GM18951 (cell line): ENCODE data around the gene CCDC33.

Experiments
- POLR2A ChIP-seq: IDR thresholded peaks from 4 replicates; pipeline ENCODE4 v1.6.1; 2011; ENCODE audit warnings: mild to moderate bottlenecking; ENCODE audit not compliant: insufficient read length, insufficient read depth; ENCODE audit errors: extremely low read depth
- in situ Hi-C: fragments of 300-500 bp; cut with MboI; formaldehyde crosslinking; loops from one replicate; pipeline ENCODE4 v1.12.0; 2022; ENCODE audit warnings: low sequenced_read_pairs, mixed read lengths, inconsistent platforms; ENCODE audit not compliant: unreplicated experiment

CCDC33 gene

DNA sequence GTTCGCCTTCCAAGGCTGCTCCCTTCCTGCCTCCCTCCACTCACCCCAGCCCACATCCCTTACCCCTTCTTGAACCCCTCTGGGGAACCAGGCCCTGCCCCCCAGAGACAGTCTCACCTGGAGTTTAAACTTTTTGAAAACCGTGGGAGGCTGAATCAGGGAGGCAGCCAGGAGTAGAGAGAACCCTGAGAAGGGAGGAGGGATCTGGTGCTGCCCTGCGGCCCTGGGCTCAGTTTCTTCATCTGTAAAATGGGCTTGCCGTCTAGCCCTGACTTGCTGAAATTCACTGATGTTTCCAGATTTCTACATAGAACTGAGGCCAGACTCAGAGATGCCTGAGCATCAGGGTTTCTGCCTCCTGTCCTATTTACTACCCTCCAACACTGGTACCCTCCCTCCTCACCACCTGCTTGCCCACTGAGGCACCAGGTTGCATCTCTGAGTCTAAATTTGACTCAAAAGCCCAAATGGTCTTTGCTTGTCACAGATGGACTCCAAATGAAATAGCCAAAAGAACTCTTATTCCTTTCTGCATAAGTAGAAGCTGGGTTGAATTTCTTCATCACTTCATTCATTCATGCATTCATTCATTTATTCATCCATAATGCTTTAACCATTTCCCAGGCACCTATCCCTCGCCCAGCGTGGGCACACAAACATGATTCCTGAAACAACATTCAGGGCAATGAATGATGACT, 21.7 kb upstream of the CCDC33 start:
- in situ Hi-C loops = no loop called here
- TF ChIP-seq POLR2A = no peak

DNA sequence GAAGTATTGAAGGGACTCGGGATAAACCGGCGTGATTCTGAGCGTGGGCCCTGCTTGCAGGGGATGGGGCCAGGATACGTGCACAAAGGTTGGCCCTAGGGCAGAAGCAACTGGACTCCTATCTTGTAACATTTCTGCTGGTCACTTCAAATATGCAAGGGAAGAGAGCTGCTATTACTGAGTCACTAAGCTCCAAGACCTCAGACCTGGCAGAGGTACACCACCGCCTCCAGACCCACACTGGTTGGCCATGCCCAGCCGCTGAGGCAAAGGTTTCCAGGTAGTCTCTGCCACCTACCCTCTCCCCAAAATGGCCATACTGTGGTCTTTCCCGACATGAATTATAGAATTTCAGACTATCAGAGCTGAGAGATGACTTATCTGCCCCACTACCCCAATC, 20.2 kb upstream of the CCDC33 start:
- in situ Hi-C loops = no loop called here
- no peak for TF ChIP-seq POLR2A

DNA sequence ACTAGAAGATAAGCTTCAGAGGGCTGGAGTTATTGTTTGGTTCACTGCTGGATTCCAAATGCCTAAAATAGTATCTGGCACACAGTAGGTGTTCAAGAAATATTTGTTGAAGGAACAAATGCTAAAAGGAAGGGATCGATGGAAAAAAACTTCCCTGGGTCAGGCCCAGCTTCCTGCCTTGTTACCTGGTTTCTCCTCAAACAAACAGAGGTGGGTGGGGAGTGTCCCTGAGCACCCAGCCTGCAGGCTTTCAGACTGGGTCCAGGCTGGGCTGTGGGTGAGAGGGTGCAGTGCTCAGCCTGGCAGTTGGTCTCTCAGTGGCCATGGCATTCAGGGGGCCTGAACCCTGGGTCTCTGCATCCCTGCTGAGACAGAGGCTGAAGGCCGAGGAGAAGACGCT, 19.2 kb upstream of the CCDC33 start:
- TF ChIP-seq POLR2A = no peak
- in situ Hi-C loops = no loop called here

DNA sequence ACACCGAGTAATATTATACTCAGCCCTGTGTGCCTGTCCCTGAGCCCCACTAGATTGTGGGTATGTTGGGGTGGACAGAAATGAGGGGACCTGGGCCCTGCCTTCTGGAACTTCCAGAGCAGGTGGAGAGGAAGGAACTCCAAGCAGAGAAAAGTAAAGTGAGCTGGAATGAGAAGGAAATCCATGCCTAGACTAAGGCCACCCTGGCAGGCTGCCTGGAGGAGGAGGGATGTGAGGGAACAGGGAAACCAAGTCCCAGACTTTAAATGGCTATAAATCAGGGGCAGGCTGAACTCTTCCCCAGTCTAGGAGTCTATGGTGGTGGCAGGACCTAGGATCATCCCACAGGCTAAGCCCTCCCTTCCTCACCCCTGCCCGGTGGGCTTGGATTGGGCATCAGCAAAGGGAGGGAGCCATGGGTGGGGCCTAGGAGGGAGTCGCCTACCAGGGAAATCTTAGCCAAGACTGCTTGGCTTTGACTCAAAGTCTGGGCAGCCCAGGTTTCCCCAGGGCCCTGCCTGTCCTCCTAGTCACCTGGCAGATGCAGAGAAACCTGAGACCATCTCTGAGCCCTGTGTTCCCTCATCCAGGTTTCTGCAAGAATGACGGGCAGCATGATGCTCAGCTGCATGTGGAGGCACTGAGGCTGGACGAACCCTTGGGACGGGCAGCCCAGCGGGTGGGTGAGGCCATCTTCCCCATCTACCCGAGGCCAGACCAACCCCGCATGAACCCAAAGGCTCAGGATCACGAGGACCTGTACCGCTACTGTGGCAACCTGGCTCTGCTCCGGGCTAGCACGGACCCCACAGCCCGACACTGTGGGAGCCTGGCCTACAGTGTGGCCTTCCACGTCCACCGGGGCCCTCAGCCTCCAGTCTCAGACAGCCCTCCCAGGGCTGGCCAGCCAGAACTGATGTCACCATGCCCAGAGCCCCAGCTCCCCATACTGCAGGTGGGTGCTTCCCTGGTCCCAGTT, 17.9 kb upstream of the CCDC33 start:
- in situ Hi-C loops = no loop called here
- no peak for TF ChIP-seq POLR2A

DNA sequence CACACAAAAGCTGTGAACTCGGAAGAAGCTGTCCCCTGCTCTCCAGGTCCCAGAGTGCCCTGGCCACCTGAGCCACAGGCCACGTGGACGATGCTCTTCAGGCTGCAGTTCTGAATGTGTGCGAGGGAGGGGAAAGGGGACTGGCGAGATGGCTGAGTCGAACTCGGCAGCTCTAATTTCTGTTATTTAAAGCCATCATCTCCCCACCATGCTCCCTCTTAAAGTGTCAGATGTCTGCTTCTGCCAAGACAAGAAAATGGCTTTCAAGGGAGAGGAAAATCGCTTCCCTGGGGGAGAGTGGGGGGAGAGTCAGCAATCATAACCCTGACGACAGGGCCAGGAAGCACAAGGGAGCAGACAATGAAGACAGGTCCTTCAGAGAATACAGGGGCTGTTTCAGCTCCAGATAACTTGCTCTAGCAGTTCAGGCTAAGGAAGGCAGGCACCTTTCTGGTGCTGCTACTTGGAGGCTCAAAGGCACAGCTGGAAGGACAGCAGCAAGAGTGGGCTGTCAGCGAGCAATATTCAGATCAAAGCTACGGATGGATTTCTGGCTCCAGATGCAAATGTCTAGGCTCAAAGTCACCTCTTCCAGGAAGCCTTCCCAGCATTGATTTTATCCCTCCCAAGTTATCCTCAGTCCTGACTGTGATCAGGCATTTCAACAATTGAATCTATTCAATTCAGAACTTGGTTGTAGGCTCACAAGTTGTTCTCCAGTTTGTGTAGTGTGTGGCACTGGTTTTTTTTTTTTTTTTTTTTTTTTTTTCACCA, 15.5 kb upstream of the CCDC33 start:
- in situ Hi-C loops = no loop called here
- TF ChIP-seq POLR2A = no peak

DNA sequence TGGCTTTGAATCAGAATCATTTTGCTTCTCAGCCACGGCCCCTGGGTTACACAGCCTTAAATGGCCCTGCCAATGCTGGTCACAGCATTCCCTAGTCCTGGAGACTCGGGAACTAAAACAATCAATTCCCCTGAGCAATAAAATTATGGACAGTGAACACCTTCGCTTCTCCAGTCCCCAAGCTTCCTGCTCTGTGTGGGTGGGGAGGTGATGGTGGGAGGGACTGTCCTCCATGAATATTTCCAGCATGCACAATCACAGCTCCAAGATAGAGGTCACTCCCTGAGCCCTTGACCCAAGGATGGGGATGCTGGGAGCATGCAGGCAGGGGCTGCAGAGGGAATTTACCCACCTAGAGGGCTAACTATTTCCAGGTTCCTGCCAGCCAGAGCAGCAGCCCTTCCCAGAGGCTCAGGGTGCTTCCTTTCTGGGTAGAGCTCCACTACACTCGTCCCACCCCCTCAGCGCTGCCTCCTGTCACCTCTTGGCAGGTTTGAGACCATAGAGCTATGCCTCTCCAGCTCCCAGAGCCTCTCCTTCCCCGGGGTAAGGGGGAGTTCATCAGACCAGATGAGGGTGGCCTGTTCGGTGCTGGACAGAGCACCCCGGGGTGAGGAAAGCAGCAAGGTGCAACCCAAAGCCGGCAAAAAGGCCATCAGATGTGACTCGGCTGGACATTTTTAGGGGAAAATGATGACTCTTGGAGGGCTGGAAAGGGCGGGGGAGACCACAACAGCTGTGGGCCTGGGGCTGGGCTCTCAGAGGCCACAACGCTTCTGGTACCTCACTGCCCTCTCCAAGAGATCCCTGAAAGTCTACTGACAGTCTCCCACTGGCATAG, 14.5 kb upstream of the CCDC33 start:
- in situ Hi-C loops = no loop called here
- TF ChIP-seq POLR2A = no peak

DNA sequence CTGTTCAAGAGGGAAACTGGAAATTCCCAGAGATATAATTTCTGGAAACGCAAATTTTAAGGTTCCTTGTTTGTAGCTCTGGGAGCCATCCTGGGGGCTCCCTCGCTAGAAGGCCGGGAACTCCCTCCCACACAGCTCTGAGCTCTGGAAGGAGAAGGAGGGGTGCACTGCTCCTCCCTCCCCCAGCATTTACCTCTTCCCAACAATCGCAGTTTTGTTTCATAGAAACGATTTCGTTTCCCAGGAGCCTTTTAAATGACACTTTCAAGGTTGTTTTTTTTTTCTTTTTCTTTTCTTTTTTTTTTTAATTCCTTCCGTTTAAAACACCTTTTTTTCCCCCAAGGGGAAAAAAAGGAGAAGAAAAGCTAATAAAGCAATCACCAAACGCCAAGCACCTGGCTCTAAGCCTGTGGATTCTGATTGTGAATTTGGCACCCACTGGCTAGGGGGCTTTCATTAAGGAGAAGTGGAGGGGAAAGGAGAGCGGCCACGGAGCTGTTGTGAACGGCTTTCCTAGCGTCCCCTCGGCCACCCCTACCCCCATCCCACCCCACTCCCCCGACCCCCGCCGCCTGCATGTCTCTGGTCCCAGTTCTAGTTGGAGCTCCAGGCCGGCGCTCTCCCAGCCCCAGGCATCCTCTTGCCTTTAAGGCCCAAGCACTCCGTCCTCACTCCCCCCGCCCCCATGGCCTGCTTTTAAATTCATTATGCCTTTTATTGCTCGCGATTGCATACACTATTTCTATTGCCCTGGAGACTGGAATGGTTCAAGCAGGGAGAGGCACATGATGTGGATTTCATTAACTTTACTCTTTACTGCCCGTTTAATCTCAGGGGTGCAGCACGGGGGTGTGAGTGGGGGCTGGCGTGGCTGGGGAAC, 13.6 kb upstream of the CCDC33 start:
- in situ Hi-C loops = no loop called here

DNA sequence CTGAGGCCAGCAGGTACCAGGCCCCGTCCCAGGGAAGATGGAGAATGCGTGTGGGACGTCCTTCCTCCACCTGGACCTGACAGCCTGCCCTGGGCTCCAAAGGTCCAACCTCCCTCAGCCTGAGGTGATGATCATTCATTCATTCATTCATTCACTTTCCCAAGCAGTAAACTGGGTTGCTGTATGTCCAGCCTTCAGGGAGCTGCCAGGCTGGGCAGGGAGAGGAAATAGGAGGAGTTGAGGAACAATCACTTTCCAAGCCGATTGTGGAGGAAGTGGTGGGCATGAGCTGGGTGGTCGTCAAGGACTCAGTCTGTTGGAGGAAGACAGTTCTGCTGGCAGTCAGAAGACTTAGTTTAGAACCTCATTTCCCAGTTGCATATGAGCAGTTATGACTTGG, 10.2 kb upstream of the CCDC33 start:
- in situ Hi-C loops = no loop called here
- no peak for TF ChIP-seq POLR2A

More for the DNA sequence above, 13.6 kb upstream of the CCDC33 start:
- no peak for TF ChIP-seq POLR2A

DNA sequence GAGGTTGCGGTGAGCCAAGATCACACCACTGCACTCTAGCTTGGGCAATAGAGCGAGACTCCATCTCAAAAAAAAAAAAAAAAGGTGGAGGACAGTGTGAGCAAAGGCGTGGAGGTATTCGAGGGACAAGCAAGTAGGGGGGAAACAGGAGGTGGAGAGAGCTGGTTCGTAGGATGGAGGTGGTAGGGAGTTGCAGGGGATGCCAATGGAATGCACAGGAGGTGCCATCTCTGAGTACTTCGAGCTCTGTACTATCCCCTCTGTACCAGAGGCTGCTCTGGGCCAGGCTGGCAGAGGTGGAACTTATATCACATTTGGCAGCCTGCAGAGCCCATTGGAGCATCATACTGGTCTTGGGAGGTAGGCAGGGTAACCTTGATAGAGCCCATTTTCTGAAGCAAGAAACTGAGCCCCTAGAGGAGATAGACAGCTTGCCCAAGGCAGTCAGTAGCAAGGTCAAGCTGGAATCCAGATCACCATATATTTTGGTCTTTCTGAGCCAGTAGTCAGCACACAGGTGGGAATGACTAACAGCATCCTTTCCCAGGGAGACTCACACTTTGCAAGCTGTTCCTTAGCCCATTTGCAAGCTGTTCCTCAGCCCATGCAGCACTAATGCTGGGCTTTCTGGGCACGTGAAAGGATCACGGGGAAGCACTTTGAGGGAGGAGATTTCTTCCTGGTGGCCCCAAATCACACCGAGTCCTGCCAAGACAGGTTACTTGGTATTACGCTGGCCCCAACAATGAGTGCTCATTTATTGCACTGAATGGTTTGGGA, 9.2 kb upstream of the CCDC33 start:
- TF ChIP-seq POLR2A = no peak

DNA sequence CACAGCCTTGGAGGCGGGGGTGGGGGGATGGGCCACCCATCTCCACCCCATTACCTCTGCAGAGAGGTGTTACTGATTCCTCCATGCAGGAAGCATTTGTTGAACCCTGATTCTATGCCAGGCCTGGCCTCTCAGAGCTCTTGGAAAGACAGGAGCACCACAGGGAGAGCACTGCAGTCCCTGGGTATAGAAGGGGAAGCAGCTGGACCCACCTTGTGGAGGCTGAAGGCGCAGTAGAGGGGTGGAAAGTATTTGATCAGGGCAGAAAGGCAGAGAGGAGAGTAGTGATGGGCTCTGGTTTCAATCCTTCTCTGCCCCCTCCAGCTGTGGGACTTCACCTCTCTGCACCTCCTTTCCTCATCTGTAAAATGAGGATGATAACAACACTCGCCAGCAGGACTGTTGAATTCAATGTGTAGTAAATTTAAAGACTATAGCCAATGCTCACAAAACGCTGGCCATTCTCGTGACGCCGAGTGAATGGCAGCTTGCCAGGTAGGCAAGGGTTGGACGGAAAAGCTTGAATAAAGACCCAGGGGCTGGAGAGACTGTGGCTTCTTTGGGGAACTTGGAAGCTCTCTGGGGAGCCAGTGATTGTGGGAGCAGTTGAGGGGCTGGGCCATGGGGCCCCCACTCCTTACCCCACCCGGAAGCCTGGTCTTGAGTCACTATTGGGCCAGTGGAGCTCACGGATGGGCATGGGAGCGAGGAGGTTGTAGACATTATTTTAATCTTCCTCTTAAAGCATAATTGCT, 8.0 kb upstream of the CCDC33 start:
- TF ChIP-seq POLR2A = no peak

More for the DNA sequence above, 9.2 kb upstream of the CCDC33 start:
- in situ Hi-C loops = no loop called here

More for the DNA sequence above, 8.0 kb upstream of the CCDC33 start:
- in situ Hi-C loops = no loop called here
